Cortex of kidney (tissue), 1 donor: Measurements from ENCODE around the gene DTNB.
"Not testable (repeated sequence)": the region's sequence is repeated elsewhere in the genome, so short reads cannot be mapped to it uniquely, and the experiment has no call there.

Experiments used
- DNase-seq: peaks from one replicate; lab custom pipeline; 2025; lab: John Stamatoyannopoulos, UW

DTNB gene

DNA sequence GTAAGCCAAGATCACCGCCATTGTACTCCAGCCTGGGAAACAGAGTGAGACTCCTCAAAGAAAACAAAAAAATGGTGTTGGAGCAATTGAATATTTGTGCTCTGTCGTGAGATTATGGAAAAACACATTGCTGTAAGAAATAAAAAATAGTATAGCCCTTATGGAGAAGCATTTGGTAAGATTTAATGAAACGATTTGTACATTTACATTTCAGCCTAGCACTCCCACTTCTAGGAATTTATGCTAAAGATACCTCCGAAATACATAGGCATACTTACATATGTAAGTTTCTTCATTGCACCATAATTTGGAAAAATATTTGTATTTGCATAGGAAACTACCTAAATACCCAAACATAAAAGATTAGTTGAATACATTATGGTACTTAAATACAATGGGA, 8.7 kb upstream of the DTNB start:
- no peak for DNase-seq

DNA sequence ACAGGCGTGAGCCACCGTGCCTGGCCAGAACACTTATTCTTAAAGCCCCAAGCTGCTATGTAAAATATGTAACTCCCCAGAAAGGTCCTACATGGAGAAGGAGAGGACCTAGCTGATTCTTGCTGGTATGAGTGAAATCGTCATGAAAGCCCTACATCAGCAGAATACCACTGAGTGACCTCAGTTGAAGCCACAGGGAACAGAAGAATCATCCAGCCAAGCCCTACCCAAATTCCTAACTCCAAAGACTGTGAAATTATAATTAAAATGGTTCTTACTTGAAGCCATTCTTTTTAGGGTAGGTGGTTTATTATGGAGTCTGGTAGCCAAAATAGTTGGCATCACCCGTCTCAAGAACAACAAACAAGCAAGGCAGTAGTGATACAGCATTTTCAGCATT, 4.5 kb upstream of the DTNB start:
- DNase-seq: no peak

- DNase-seq: no peak
Measured at GRCh38 chr2:25674077-25674362, 643 bp upstream of the DTNB start.

GRCh38 chr2:25672494-25673299, 680 bp downstream of the DTNB start:
- DNase-seq: no peak

GRCh38 chr2:25671622-25672021, 1.8 kb downstream of the DTNB start:
- no peak for DNase-seq

DNA sequence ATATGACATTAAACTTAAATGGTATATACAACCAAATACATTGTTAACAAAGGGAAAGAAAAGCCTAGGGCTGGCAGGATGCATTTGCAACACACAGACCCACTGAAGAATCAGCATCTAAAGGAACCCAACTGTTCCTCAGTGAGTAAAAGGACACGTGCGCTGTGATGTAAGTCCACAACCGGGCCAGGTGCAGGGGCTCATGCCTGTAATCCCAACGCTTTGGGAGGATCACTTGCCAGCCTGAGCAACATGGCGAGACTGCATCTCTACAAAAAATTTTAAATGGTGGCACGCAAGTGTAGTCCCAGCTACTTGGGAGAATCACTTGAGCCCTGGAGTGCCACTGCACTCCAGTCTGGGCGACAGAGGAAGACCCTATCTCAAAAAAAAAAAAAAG, 3.9 kb downstream of the DTNB start:
- no peak for DNase-seq

GRCh38 chr2:25666218-25666617, 7.2 kb downstream of the DTNB start:
- no peak for DNase-seq

- not testable (repeated sequence) for DNase-seq
Measured at GRCh38 chr2:25665429-25665828, 7.9 kb downstream of the DTNB start.

GRCh38 chr2:25664965-25665307, 8.4 kb downstream of the DTNB start:
- DNase-seq: no peak

GRCh38 chr2:25664183-25664964, 9.0 kb downstream of the DTNB start:
- DNase-seq: no peak

DNA sequence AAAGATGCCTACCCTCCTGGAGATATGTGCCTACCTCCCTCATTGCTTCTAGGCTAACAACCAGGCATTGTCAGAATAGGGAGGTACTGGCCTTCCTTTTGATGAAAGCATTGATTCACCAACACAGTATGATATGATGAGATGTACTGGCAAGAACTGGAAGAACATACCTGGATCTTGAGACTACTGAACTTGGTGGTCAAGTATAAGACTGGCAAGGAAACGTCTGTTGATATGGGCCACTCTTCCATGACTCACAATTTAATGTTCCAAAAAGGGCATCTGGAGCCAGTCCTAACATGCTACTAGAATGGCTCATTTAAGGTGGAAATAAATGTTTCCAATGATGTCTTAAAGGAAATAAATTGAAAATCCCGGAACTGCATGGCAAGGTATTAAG, 18.1 kb downstream of the DTNB start:
- DNase-seq: no peak

DNA sequence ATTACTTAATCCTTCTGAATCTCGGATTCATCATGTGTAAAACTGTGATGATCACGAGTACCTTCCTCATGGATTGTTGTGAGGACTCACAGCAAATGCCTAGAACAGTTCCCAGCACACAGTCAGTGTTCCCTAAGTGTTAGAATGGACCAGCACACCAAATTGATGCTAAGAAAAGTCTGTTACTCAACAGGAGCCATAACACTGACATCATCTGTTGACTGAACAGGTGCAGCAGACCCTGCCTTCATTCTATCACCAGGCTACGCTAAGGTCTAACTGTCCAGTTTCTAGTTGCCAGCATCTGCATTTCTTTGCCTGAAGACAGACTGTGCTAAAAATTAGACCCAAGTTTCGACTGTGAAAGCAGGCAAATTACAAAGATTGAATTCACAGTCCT, 18.6 kb downstream of the DTNB start:
- DNase-seq: no peak

DNA sequence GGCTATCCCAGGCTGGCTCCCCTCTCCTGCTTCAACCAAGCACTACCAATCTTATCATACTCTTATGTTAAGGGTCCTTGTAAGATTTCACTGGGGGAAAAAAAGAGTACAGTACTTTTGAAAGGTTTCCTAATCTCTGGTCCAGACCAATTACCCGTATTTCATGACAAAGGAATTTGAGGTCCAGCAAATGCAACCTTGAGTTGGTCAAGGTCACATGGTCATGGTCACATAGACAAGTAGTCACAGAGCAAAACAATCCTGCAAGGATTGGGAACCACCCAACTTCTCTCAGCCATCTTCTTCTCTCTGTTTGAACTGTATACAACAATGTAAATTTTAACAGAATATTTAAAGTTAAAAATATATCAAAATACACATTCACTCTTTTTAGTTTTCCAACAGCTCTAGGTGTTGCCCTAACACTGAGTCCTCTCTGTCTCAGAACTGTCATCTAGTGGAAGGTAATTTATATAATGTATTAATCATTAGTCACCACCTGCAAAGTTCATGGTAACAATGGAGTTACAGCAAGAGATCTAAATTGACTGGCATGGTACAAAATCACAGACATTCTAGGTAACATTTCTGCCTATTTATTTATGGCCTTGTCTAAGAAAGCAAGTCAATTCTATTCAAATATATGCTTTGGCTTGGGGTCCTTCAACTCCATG, 21.5 kb downstream of the DTNB start:
- DNase-seq: no peak

- no peak for DNase-seq
Measured at GRCh38 chr2:25651066-25651465, 22.3 kb downstream of the DTNB start.

GRCh38 chr2:25650256-25650655, 23.1 kb downstream of the DTNB start:
- DNase-seq: no peak

GRCh38 chr2:25649786-25650185, 23.6 kb downstream of the DTNB start:
- DNase-seq: no peak

GRCh38 chr2:25642298-25642697, 31.1 kb downstream of the DTNB start:
- DNase-seq: no peak

- DNase-seq: no peak
Measured at GRCh38 chr2:25639696-25640095, 33.7 kb downstream of the DTNB start.

DNA sequence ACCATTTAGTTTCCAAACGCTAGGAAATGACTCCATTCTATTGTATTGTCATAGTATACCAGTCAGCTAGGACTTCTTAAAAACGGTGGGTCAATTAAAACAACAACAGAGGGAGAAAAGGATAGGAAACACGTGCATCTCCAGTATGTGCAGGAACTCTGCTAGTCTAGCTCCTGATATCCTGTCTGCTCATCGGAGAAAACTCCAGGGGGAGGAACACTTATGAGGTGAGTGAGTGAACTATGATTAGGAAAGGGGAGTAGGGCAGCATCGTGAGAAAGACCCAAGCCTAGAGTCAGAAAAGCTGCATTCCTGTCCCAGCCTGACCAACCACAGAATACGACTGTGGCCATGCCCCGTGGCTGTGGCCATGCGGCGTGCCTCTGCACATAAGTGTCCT, 34.2 kb downstream of the DTNB start:
- DNase-seq: no peak

DNA sequence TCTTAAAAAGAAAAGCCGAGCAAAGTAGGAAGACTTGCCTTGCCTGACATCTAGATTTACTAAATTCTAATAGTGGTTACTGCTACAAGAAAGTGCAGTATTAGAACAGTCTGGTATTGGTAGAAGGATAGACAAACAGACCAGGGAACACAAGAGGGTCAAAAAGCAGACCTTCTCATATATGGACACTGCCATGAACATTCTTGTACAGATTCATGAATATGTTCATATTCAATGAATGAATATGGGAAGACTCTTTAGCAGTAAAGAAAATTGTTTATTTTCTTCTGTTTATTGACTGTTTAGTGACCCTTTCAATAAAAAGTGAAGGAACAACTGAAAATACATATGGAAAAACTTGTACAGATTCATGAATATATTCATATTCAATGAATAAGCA, 37.6 kb downstream of the DTNB start:
- DNase-seq: no peak

DNA sequence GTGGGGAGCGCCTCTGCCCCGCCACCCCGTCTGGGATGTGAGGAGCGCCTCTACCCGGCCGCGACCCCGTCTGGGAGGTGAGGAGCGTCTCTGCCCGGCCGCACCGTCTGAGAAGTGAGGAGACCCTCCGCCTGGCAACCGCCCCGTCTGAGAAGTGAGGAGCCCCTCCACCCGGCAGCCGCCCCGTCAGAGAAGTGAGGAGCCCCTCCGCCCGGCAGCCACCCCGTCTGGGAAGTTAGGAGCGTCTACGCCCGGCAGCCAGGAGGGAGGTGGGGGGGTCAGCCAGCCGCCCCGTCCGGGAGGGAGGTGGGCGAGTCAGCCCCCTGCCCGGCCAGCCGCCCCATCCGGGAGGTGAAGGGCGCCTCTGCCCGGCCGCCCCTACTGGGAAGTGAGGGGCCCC, 39.6 kb downstream of the DTNB start:
- not testable (repeated sequence) for DNase-seq

DNA sequence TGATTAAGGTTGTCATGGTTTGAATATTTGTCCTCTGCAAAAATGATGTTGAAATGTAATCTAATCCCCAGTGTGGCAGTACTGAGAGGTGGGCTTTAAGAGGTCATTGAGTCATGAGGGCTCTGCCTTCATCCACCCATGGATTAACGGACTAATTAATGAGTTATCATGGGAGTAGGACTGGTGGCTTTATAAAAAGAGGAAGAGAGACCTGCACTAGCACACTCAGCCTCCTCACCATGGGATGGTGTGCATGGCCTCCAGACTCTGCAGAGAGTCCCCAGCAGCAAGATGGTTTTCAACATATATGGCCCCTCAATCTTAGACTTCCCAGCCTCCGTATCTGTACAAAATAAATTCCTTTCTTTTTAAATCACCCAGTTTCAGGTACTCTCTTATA, 41.0 kb downstream of the DTNB start:
- DNase-seq: no peak

- no peak for DNase-seq
Measured at GRCh38 chr2:25624635-25625034, 48.7 kb downstream of the DTNB start.
